Activated T-cell treated with anti-CD3 and anti-CD28 coated beads, Interleukin-2, amount 50 U/mL, for 48 hours (primary cell): ENCODE measurements around the gene PRKACA.
A peak's percentile ranks its signal among the peaks of the same experiment; 100 is the strongest.

Experiments used
- DNase-seq, 2 experiments: peaks; one replicate each; pipeline ENCODE4 v3.0.0-alpha.2; 2020

Gene PRKACA

GRCh38 chr19:14117668-14118164, at the start of gene PRKACA:
Gene PRKACA, minus strand, starts transcription at chr19:14117762. Its CDS starts 215 bp downstream, at chr19:14117547.
- DNase-seq = peak; percentile 97 to 99

DNA sequence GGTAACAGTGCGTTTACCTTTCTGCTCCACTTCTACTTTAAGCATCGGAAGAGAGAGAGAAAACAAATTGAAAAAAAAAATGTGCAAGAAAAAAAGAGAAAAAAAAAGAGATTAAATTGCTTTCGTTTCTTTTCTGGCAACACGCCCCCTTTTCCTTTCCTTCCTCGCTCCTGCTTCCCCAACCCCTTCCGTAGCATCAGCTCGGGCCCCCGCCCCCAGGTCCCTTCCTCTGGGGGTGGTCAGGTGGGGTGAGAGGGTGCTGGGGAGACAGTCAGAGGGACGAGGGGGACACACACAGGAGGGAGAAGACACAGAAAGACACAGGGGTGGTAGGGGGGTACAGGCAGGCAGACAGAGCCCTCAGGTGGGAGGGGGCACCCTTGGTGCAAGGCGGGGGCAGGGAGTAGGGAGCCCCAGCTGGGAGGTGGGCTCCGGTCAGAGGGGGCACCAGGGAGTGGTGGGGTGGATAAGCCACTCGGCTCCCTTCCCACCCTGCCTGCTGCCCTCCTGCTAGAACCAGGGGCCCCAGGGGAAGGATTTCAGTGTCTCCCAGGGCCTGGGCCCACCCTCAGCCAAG, 49.5 kb upstream of the PRKACA start:
- DNase-seq = peak in 1 of 2 experiments; percentile 26

DNA sequence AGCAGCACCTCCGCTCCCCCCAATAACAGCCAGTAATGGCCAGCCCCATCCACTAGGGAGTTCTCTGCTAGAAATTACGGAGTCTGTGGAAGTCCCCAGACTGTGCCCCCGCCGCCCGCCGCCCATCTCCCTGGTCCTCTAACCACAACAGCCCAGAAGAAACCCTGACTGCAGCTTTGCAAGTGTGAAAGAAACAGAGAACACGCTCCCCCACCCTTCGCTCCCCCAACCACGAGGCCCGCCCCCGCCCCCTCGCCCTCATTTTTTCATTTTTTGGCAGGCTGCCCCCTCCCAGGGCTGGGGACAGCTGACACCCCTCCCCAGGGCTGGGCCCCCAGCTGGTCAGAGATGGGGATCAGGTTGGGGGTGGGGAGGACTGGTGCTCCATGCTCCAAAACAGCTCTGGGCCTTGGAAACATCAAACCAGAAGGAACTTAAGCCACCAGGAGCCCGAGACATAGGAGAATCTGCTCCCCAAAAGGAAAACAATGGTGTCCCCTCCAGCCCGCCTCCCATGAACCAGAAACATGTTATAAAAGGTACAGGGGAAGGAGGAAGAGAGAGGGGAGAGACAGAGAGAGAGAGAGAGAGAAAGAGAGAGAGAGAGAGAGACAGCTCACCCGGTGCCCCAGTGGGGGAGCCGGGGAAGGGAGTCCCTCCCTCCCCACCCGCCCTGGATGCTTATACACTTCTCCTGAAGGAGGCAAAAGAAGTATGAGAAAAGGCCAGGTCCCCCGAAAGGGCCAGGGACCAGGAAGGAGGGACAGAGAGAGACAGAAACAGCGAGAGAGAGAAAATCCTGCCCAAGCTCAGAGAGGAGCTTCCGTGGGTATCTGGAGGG, 48.6 kb upstream of the PRKACA start:
- DNase-seq = peak; percentile 32 to 35

DNA sequence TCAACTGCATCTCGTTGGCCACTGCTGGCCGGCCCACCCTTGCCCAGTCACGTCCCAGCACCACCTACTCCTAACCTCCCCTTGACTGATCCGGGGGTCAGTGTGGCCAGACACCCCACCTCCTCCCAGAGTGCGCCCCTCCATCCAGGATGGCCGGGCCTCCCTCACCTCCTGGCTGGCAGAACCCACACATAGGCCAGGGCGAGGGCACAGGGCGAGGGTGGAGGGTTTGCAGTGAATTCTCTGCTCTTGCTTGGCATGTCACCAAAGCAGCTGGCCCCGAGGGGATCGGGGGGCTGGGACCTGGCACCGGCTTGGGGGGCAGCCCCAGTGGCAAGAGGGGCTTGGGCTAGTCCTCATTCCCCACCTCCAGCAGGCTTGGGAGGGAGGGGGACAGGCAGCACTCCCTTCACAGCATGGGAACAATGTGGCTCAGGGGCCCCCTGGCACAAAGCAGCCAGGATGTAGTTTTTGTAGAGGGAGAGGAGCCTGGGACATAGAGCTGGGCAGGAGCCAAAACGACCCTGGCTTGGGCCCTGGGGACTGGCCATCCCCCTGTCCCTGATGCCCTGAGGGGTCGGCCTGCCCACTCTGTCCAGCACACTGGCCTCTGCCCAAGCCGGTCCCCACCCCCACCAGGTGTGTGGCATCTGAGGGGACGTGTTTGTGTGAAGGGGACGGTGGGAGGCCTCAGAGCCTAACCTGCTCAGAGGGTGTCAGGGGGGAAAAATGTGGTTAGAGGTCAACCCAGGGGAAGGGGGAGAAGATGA, 47.3 kb upstream of the PRKACA start:
- DNase-seq = no peak

DNA sequence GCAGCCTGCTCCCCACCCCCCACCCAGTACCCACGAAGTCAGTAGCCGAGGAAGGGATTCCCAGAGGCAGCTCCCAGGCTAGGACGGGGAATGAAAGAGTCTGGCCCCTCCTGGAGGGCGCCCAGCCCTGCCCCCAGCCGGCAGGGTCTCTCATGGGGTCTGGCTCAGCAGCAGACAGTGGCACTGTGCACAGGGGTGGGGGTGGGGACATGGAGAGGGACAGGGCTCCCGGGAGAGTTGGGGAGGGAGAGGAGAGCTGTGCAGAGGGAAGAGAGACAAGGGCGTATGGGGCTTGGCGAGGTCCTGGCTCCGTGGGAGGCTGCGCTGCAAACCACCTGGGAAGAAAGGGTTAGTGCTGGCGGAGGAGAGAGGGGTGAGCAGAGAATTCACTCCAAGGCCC, 46.5 kb upstream of the PRKACA start:
- DNase-seq = no peak

- no peak for DNase-seq
These were observed 45.3 kb upstream of the PRKACA start for GRCh38 chr19:14162871-14163297.

DNA sequence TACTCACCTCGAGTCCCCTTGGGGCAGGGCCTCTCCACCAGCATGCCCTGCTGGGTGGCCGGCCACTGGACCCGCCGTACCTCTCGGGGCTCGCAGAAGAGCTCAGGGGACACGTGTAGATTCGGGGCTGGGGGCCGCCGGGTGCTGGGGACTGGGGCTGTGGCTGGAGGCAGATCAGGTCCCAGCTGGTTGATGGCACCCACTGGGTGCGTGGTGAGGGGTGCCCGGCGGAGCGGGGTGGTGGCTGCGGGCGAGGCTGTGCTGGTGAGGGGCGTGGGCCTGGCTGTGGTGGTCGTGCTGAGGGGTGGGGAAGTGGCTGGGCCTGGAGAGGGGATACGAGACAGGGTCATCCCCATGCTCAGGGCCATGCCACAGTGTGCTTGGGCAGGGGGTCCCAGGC, 43.7 kb upstream of the PRKACA start:
- DNase-seq = no peak

GRCh38 chr19:14160017-14160703, 42.6 kb upstream of the PRKACA start:
- DNase-seq = no peak

DNA sequence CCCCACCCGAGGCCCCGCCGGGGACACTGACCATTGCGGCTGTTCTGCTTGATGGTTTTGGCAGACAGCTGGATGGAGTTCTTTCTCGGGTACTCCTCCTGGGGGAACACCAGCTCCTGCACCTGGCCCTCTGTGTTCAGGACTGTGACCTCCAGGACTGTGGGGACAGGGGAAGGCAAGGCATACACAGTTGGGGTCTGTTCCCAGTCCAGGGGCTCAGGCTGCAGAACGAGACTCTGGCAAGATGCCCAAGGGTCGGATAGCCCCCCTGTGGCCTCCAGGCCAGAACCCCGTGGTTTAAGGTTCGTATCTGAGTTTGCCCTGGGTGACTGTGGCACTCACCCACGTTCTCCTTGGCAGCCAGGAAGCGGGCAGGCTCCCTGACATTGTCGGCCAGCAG, 41.5 kb upstream of the PRKACA start:
- no peak for DNase-seq

- DNase-seq = no peak
These were observed 40.9 kb upstream of the PRKACA start for GRCh38 chr19:14158276-14159023.

GRCh38 chr19:14156971-14157717, 39.6 kb upstream of the PRKACA start:
- no peak for DNase-seq

DNA sequence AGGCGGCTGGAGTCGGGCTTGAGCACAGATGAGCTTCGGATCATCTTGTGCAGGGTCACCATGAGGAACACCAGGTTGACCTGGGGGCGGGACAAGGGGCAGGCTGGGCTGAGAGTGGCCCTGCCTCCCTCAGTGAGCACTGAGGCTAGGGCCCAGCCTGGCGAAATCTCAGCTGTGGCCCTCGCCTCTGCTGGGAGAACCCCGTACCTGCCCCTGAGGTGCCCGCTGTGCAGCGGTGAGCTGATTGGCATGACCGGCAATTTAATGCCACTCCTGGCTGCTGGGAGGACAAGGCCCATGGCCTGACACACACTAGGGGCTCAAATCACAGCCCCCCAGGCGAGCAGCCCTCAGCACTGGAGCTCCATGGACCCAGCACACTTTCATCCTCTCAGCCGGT, 38.6 kb upstream of the PRKACA start:
- DNase-seq = no peak

DNA sequence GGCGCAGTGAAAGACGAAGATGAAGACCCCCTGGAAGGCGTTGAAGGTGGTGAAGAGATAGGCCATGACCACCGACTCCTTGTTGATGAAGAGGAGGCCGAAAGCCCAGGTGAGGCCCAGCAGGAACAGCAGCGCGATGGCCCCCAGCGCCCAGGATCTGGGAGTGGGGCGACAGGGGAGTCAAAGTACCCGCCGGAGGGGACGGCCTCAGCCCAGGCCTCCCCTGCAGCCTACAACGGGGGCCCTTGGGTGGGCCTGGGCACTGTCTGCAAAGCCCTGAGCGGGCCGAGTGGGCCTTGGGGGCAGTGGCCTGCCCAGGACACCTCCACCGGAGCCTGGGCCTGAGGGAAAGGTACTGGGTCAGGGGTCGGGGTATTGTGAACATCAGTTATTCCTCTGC, 37.8 kb upstream of the PRKACA start:
- no peak for DNase-seq

GRCh38 chr19:14152713-14153112, 35.2 kb upstream of the PRKACA start:
- no peak for DNase-seq

GRCh38 chr19:14150770-14151661, 33.5 kb upstream of the PRKACA start:
- DNase-seq = no peak

DNA sequence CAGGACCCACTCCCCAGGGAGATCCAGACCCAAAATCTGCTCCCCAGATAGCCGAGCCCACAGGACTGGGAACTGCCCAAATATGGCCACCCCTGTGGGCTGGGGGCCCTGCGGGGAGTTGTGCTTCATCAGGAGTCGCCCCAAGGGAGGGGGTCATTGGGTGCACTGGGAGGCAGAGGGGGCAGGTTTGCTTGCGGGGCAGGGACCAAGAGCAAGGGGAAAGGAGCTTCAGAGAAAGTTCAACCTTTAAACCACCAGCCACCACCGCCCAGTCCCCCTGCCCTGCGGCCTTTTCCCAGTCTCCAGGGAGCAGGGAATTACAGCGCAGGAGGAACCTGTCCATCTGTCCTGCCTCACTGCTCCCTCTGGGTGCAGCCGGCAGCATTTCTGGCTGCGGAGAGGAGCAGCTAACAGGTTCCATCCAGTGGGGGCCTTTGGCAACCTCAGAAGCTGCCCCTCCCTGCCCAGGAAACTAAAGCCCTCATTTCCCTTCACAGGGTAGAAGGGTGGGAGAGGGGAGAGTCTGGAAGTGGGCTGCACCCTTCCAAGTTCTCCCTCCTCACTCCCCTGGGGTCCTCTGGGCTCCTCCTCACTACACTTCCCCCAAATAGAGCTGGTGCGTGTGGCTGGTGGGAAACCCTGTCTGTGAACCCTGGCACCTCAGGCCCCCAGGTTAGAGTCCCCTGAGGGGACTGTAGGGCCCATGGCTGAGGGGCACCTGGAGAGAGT, 32.6 kb upstream of the PRKACA start:
- DNase-seq = peak; percentile 36 to 38

DNA sequence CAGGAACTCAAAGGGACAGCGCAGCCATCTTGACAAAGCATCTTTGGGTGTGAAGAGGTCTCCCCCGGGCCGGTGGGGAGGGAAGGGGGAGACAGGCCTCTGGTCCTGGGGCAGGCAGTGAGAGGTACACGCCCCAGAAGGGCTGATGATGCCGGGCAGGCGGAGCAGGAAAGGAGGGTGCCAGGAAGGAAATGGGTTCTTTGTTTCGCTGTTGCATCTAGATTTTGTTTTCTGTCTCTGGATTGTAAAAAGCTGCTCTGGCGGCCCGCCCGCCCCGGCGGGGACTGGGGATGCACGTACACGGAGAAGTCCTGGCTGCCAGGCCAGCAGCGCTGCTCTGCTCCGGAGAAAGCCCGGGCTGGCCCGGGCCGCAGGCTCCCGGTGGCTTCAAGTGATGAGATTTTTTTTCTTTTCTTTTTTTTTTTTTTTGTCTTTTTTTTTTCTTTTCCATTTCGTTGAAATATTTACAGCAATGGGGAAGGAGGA, 32.0 kb upstream of the PRKACA start:
- peak; percentile 70 to 75 for DNase-seq

DNA sequence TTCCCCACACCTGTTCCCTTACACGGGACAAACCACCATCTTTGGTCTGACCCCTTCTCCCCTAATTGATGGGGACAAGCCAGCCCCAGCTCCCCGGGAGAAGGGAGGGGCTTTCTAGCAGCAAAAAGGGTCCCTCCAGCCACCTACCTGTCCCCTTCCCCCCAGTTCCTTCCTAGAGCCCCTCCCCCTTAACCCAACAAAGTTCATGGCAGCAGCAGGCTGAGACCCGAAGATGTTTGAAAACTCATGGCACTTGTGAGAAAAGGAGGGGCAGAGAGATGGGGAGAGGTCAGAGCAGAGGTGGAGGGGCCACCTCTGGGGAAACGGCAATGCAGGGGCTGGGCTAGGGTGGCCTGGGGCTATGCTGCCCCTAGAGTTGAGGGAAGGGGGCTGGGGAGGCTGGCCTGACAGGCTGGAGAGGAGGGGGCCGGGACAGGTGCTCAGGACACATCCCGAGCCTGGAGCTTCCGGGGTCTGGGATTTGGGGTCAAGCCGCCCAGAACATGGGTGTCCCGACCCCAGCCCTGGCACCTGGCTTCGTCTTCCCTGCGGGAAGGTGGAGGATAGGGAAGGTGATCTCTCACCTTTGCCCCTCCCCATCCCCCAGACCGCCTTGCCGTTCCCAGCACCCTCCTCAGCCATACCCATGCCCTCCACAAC, 31.3 kb upstream of the PRKACA start:
- no peak for DNase-seq
